ENCODE data around the gene CSF2. TPM values are rescaled to one million over a fixed set of nuclear protein-coding genes. Genes with fewer than 3 reads are reported as not detected.
"Not testable (repeated sequence)": the region's sequence is repeated elsewhere in the genome, so short reads cannot be mapped to it uniquely, and the experiment has no call there.

Gene CSF2
- total and polyA plus RNA-seq, 5 experiments from 2014 or later = not detected

DNA sequence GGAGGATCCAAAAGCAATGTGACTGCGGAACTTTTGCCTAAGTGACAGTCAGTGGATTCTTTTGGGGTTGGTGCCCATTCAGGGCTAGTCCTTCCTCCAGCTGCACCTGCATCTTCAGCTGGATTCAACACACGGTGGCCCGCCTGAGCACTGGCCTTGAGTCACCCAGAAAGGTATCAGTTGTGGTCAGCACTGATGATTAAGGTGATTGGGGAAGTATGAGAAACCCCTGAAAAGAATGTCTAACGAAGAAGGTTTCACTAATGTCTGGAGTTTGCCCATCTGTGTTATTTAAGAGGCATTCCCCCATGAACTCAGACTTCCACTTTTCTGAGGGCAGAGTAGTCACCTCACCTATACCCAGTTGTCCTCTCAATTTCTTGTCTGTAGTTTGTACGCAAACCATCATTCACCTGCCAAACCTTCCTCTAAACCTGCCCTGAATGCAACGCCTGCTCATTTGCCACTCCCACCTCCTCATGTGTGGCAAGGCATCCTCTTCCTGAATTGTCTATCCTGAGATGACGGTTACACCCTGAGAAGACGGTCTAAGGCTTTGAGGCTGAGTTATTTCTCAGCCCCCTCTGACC, 27.2 kb downstream of the CSF2 start:
- DNase-seq = peak in 2 of 10 donors; percentile 23 to 28
- POLR2A ChIA-PET = no interaction called here
- H3K27ac Mint-ChIP-seq = peak overlapping the region in 5 of 10 donors; percentile 0 to 68 (median 50)
- peaks cover 19 to 78% (median 51%) of the 10 kb centered on the region in 4 donors for H3K4me1 Mint-ChIP-seq
- peak overlapping the region in 9 of 10 donors; percentile 5 to 77 (median 58) for H3K4me3 Mint-ChIP-seq
- H3K36me3 Mint-ChIP-seq = no peaks in the 10 kb centered on the region
- ATAC-seq = peak in 1 of 2 donors; percentile 16
- H3K27me3 Mint-ChIP-seq = no peaks in the 10 kb centered on the region
- no peaks in the 10 kb centered on the region for H3K9me3 Mint-ChIP-seq

DNA sequence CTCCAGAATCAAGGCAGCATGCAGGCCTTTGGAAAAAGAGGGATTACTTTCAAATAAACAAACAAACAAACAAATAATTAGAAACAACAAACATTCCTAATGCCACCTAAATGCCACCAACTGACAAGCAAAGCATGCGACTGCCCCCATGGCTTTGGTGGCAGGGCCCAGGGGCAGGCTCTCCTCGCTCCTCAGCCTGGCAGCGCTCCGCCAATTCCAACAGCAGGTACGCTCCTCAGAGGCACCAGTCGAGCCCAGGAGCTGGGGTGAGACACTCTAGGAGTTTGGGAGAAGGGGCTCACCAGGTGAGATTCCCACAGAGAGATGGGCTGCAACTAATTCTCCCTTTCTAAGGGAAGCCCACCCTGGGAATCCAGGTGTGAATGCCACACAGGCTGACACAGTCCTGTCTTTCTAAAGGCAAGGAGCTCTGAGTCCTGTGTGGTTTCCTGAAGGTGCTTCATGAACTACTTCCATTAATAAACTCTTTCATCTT, 27.8 kb downstream of the CSF2 start:
- DNase-seq (no peak), ATAC-seq (no peak)
- no peaks in the 10 kb centered on the region for H3K36me3 Mint-ChIP-seq
- H3K4me1 Mint-ChIP-seq = peaks cover 19 to 80% (median 51%) of the 10 kb centered on the region in 4 donors
- H3K9me3 Mint-ChIP-seq = no peaks in the 10 kb centered on the region
- H3K27me3 Mint-ChIP-seq = no peaks in the 10 kb centered on the region
- H3K4me3 Mint-ChIP-seq = peak overlapping the region in 6 of 10 donors; percentile 44 to 77 (median 59)
- POLR2A ChIA-PET = no interaction called here
- peak overlapping the region in 4 of 10 donors; percentile 0 to 68 (median 58) for H3K27ac Mint-ChIP-seq

DNA sequence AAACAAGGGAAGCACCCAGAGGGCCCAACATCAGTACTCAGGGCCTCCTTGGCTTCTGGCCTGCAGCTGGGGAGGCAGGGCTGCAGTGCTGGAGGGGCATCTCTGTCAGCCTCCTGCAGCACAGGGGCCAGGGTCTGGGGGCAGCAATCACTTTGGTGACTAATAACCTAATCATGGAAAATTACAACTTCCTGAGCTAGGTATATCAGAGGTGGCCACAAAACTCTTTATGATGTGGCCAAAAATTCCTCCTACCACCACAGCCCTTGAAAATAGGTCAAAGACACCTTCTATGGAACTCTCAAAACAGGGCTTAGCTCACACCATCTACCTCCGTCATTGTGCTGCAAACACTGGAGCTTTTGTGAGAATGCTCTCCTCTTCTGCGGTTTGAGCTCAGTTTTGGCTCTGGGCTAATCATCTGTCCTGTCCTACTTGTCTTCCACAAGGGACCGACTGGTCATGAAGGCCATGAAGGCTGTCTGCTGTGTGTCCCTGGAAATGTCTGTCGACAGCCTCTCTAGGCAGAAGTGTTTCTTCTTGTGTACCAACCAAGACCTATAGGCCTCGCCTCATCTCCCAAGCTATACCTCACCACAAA, 28.6 kb downstream of the CSF2 start:
- no peaks in the 10 kb centered on the region for H3K27me3 Mint-ChIP-seq
- peak overlapping the region in 4 of 10 donors; percentile 6 to 71 (median 25) for H3K27ac Mint-ChIP-seq
- H3K36me3 Mint-ChIP-seq = no peaks in the 10 kb centered on the region
- H3K4me3 Mint-ChIP-seq = peak overlapping the region in 4 of 10 donors; percentile 15 to 71 (median 44)
- ATAC-seq = no peak
- DNase-seq = no peak
- no peaks in the 10 kb centered on the region for H3K9me3 Mint-ChIP-seq
- H3K4me1 Mint-ChIP-seq = peaks cover 19 to 80% (median 51%) of the 10 kb centered on the region in 4 donors
- POLR2A ChIA-PET = no interaction called here

DNA sequence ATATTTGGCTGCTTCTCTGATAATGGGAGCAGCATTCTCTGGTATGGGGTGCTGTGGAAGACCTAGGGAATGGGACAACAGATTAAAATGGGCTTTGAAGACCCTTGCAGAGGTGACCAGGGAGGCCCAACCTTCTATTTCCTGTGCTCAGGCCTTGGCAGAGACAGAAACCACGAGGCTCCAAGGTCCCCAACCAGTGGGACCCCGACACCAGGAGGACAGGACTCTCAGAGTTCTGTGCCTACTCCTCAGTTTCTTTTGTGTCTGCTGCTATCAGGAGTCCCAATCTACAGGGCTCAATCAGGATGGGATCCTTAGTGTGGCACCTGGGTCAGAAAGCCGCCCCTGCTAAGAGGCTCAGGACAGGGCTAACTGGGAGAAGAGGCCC, 29.3 kb downstream of the CSF2 start:
- POLR2A ChIA-PET = no interaction called here
- peak overlapping the region in 7 of 10 donors; percentile 15 to 71 (median 44) for H3K4me3 Mint-ChIP-seq

DNA sequence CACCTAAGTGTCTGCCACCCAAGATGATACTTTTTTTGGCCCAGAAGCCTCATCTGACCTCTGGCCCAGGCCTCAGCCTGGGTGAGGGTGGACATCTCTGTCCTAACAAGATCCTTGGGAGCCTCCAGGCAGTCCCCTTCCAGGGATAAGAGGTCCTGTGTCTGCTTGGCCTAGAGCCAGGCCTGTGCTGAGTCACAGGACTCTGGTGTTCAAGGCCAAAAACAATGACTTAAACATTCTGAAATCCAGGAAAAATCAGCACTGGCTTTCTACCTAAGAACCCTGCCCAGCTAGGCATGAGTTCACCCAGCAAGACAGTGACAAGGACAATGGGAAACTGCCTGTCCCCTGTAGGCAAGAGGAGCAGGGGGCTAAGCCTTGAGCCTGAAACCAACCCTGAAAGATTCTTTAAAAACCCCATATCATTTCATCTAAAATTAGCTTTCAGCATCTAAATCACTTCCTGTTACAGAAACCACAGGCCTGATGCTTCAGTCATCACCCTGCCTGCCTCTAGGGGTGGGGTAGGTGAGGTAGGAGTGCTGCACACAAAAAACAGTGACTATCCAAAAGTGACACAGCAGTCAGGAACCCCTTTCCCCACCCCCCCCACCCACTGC, 29.9 kb downstream of the CSF2 start:
- POLR2A ChIA-PET = no interaction called here
- DNase-seq (peak in 9 of 10 donors; percentile 28 to 77 (median 60)), ATAC-seq (peak; percentile 91 to 97)
- Mint-ChIP-seq H3K9me3 (peaks cover 0 to under 1% (median 0%) of the 10 kb centered on the region in 9 donors), H3K27me3 (no peaks in the 10 kb centered on the region), H3K27ac (peak overlapping the region in 9 of 10 donors; percentile 15 to 86 (median 62)), H3K36me3 (peaks cover 0 to 2% (median 0%) of the 10 kb centered on the region in 3 donors), H3K4me1 (peaks cover 19 to 77% (median 51%) of the 10 kb centered on the region in 4 donors), H3K4me3 (peak overlapping the region in 9 of 10 donors; percentile 15 to 71 (median 48))

More for the DNA sequence above, 29.3 kb downstream of the CSF2 start:
- no peak for ATAC-seq
- Mint-ChIP-seq H3K27ac (peak overlapping the region in 6 of 10 donors; percentile 26 to 82 (median 66)), H3K4me1 (peaks cover 19 to 80% (median 51%) of the 10 kb centered on the region in 4 donors), H3K27me3 (no peaks in the 10 kb centered on the region), H3K9me3 (no peaks in the 10 kb centered on the region), H3K36me3 (peaks cover 0 to 1% (median 0%) of the 10 kb centered on the region in 3 donors)
- no peak for DNase-seq

DNA sequence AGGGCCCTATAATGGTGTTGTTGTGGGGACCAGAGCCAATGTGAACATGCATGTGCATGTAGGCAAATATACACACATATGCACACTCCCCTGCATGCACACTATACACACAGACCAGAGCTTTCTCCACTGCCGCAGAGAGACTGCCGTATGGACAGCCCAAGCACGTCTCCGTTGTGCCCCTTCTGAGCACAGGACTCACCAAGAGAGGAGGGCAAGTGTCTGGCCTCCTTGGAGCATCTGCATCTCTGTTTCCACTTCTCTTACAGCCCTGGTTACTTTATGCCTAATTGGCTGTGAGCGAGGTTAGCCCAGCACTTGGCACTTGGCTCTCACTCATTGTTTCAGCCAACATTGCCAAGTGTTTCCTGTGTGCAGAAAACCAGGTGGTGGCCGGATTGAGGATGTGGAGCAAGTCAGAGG, 30.4 kb downstream of the CSF2 start:
- Mint-ChIP-seq H3K27ac (peak overlapping the region in 6 of 10 donors; percentile 36 to 86 (median 45)), H3K4me3 (peak overlapping the region in 9 of 10 donors; percentile 15 to 71 (median 48)), H3K9me3 (peaks cover 0 to 2% (median 0%) of the 10 kb centered on the region in 9 donors), H3K27me3 (no peaks in the 10 kb centered on the region), H3K36me3 (peaks cover 0 to 2% (median 0%) of the 10 kb centered on the region in 3 donors), H3K4me1 (peaks cover 19 to 73% (median 50%) of the 10 kb centered on the region in 4 donors)
- no peak for DNase-seq
- POLR2A ChIA-PET = no interaction called here
- ATAC-seq = no peak

DNA sequence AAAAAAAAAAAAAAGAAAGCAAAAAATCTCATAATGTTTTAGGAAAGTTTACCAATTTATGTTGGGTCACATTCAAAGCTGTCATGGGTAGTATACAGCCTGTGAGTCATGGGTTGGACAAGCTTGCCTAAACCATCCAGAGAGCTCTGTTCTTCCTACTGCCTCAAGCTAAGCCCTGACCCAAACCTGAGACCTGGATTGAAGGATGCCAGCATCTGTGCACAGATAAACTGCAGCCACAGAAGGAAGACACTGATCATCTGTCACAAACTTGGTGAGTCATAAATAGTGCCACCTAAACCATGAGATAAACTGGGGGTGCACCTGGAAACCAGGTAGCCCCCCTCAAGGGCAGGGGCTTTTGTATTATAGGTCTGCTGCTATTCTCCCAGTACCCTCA, 31.0 kb downstream of the CSF2 start:
- Mint-ChIP-seq H3K9me3 (peaks cover 0 to 2% (median 0%) of the 10 kb centered on the region in 9 donors), H3K4me1 (peaks cover 17 to 69% (median 47%) of the 10 kb centered on the region in 4 donors), H3K27me3 (no peaks in the 10 kb centered on the region), H3K27ac (peak overlapping the region in 4 of 10 donors; percentile 32 to 48 (median 38)), H3K4me3 (peak overlapping the region in 1 of 10 donors; percentile 29), H3K36me3 (peaks cover 0 to 2% (median 0%) of the 10 kb centered on the region in 3 donors)
- POLR2A ChIA-PET = no interaction called here
- no peak for DNase-seq
- no peak for ATAC-seq

DNA sequence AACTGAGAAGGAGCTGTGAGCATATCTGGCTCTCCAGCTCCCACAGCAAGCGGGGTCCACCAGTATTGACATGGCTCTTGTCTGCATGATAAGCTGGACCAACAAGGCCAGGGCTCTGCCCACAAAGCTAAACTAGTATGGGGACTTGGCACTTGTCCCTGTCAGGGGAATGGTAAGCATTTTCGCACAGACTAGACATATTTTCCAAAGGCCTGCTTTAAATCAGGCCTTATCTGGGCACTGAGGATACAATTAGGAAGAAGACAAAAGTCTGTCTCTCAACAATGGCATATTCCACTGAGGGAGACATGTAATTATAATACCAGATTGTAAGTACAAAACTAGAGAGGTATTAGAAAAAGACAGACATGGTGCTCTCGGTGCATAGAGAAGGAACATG, 32.1 kb downstream of the CSF2 start:
- POLR2A ChIA-PET = no interaction called here
- Mint-ChIP-seq H3K4me1 (peaks cover 18 to 68% (median 43%) of the 10 kb centered on the region in 4 donors), H3K27me3 (no peaks in the 10 kb centered on the region), H3K36me3 (peaks cover 0 to 2% (median 0%) of the 10 kb centered on the region in 3 donors), H3K4me3 (no peak overlapping the region), H3K27ac (no peak overlapping the region), H3K9me3 (peaks cover 0 to 2% (median 0%) of the 10 kb centered on the region in 9 donors)
- no peak for ATAC-seq
- no peak for DNase-seq

DNA sequence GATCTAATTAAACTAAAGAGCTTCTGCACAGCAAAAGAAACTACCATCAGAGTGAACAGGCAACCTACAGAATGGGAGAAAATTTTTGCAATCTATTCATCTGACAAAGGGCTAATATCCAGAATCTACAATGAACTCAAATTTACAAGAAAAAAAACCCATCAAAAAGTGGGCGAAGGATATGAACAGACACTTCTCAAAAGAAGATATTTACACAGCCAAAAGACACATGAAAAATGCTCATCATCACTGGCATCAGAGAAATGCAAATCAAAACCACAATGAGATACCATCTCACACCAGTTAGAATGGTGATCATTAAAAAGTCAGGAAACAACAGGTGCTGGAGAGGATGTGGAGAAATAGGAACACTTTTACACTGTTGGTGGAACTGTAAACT, 34.9 kb downstream of the CSF2 start:
- POLR2A ChIA-PET, H3K27me3 Mint-ChIP-seq, ATAC-seq, H3K9me3 Mint-ChIP-seq, H3K27ac Mint-ChIP-seq, H3K36me3 Mint-ChIP-seq, DNase-seq, H3K4me3 Mint-ChIP-seq: not testable (repeated sequence)
- H3K4me1 Mint-ChIP-seq = peaks cover 14 to 56% (median 27%) of the 10 kb centered on the region in 4 donors

DNA sequence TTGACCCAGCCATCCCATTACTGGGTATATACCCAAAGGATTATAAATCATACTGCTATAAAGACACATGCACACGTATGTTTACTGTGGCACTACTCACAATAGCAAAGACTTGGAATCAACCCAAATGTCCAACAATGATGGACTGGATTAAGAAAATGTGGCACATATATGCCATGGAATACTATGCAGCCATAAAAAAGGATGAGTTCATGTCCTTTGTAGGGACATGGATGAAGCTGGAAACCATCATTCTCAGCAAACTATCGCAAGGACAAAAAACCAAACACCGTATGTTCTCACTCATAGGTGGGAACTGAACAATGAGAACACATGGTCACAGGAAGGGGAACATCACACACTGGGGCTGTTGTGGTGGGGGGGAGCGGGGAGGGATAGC, 35.4 kb downstream of the CSF2 start:
- H3K4me3 Mint-ChIP-seq, H3K27ac Mint-ChIP-seq, H3K36me3 Mint-ChIP-seq, ATAC-seq, H3K27me3 Mint-ChIP-seq, POLR2A ChIA-PET, H3K9me3 Mint-ChIP-seq, DNase-seq: not testable (repeated sequence)
- H3K4me1 Mint-ChIP-seq = peaks cover 9 to 54% (median 23%) of the 10 kb centered on the region in 4 donors

DNA sequence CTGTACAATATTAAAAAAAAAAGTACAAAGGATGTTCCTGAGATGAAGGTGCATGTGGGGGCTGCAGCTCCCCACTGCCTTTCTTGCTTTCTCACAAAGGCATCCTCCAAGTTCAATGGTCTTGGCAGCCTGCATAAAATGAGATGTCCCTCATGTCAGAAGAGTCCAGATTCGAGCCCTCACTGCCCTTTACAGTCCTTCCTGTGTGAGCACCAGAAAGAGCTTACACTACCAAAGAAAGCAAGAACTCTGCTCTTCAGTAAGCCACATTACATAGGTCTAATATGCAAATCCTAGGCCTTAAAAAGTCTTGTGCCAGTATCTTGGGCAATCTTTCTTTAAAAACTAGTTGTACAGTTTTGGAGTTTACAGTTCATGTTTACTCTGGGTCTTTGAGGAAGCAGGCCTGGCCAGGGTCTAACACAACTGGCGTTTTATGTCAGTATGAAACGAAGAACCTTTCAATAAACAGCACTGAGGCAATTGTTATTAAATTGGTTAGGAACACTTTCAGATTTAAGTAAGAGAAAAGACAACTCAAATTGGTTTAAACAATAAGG, 36.0 kb downstream of the CSF2 start:
- H3K4me1 Mint-ChIP-seq = peaks cover 8 to 54% (median 22%) of the 10 kb centered on the region in 4 donors
- no peak for ATAC-seq
- H3K36me3 Mint-ChIP-seq = peaks cover 0 to 3% (median 2%) of the 10 kb centered on the region in 3 donors
- POLR2A ChIA-PET = no interaction called here
- peak overlapping the region in 3 of 10 donors; percentile 14 to 77 (median 24) for H3K27ac Mint-ChIP-seq
- H3K9me3 Mint-ChIP-seq = peaks cover 0 to 8% (median 0%) of the 10 kb centered on the region in 9 donors
- no peak overlapping the region for H3K4me3 Mint-ChIP-seq
- no peaks in the 10 kb centered on the region for H3K27me3 Mint-ChIP-seq
- DNase-seq = no peak

DNA sequence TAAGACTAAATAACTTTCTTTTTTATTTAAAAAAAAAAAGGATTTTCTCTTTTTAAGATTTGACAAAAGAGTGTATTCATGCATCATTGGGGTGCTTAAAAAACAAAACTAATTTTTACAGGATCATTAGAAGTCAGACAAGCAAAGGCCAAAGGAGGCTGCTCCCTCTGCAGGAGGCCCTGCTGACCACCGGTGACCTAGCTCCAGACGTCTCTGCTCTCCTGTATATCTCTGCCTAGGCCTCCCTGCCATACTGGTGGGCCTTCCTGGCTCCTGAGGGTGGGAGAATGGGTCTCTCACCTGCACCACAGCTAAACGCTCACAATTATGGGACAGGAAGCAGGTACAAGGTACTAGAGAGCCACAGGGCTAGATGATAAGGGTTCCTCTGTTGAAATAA, 36.6 kb downstream of the CSF2 start:
- no peak for DNase-seq
- Mint-ChIP-seq H3K4me3 (no peak overlapping the region), H3K4me1 (peaks cover 9 to 53% (median 21%) of the 10 kb centered on the region in 4 donors), H3K9me3 (peaks cover 0 to 8% (median 0%) of the 10 kb centered on the region in 9 donors), H3K27me3 (no peaks in the 10 kb centered on the region), H3K36me3 (peaks cover 0 to 3% (median 2%) of the 10 kb centered on the region in 3 donors), H3K27ac (peak overlapping the region in 4 of 10 donors; percentile 20 to 61 (median 35))
- ATAC-seq = no peak
- POLR2A ChIA-PET = no interaction called here

All from naive thymus-derived CD8-positive, alpha-beta T cell (primary cell).